Liver (tissue), 9 donors: ENCODE data around the gene TIAM1. TPM values are rescaled to one million over a fixed set of nuclear protein-coding genes. Genes with fewer than 3 reads are reported as not detected.

Experiments
- DNase-seq: peaks from one replicate; pipeline ENCODE4 v3.0.0-alpha.2; 2017; ENCODE audit warnings: low spot score
- H3K27ac ChIP-seq, 2 donors: one replicate each; pipeline ENCODE4 v1.7.0; 2013; ENCODE audit warnings: inconsistent platforms in 2 of 2, low read length in 2 of 2, control low read depth in 1 of 2, low read depth in 1 of 2, mild to moderate bottlenecking in 1 of 2
- H3K27me3 ChIP-seq, 4 donors: one replicate each; pipeline versions ENCODE4 v1.6.1 to v1.7.0; 2013; ENCODE audit warnings: low read length in 3 of 4, inconsistent platforms in 1 of 4, mild to moderate bottlenecking in 1 of 4, moderate library complexity in 1 of 4; ENCODE audit not compliant: control insufficient read depth in 4 of 4, insufficient read depth in 4 of 4
- H3K36me3 ChIP-seq, 4 donors: one replicate each; pipeline versions ENCODE4 v1.6.1 to v1.7.0; 2013; ENCODE audit warnings: low read length in 3 of 4, mild to moderate bottlenecking in 3 of 4, low read depth in 1 of 4, moderate library complexity in 1 of 4; ENCODE audit not compliant: control insufficient read depth in 4 of 4, insufficient read depth in 3 of 4
- H3K4me1 ChIP-seq, 4 donors: one replicate each; pipeline versions ENCODE4 v1.6.1 to v1.7.0; 2013; ENCODE audit warnings: low read length in 3 of 4, mild to moderate bottlenecking in 3 of 4, moderate library complexity in 1 of 4; ENCODE audit not compliant: control insufficient read depth in 4 of 4, insufficient read depth in 4 of 4
- H3K4me3 ChIP-seq, 3 donors: one replicate each; pipeline versions ENCODE4 v1.6.1 to v1.7.0; 2013; ENCODE audit warnings: low read length in 3 of 3, control low read depth in 1 of 3, low read depth in 1 of 3, mild to moderate bottlenecking in 1 of 3
- H3K9ac ChIP-seq, 2 donors: one replicate each; pipeline ENCODE4 v1.7.0; 2013; ENCODE audit warnings: low read length in 2 of 2, mild to moderate bottlenecking in 2 of 2, moderate library complexity in 2 of 2, control low read depth in 1 of 2, low read depth in 1 of 2
- H3K9me3 ChIP-seq, 4 donors: one replicate each; pipeline versions ENCODE4 v1.6.1 to v1.7.0; 2013; ENCODE audit warnings: low read length in 3 of 4; ENCODE audit not compliant: control insufficient read depth in 4 of 4
- CTCF ChIP-seq: fragments of 150-350 bp; IDR thresholded peaks from 2 replicates; pipeline ENCODE4 v1.5.1; 2017; ENCODE audit warnings: improper control_type of control experiment, low read depth, low read length; ENCODE audit not compliant: missing input control
- EGR1 ChIP-seq, 2 donors: IDR thresholded peaks; 2 replicates each; pipeline ENCODE4 v1.6.1; 2016 to 2018; ENCODE audit warnings: antibody characterized with exemption in 2 of 2, low read depth in 2 of 2
- FOXA1 ChIP-seq: IDR thresholded peaks from 2 replicates; pipeline ENCODE4 v1.6.1; 2016; ENCODE audit warnings: antibody characterized with exemption
- FOXA2 ChIP-seq: IDR thresholded peaks from 2 replicates; pipeline ENCODE4 v1.6.1; 2016; ENCODE audit warnings: antibody characterized with exemption
- GABPA ChIP-seq, 2 donors: IDR thresholded peaks in 1 of 2; conservative IDR thresholded peaks in 1 of 2; 2 replicates each; pipeline ENCODE4 v1.6.1; 2016; ENCODE audit warnings: antibody characterized with exemption in 2 of 2, mild to moderate bottlenecking in 1 of 2, moderate library complexity in 1 of 2
- HNF4A ChIP-seq, 2 donors: conservative IDR thresholded peaks; 2 replicates each; pipeline ENCODE4 v1.6.1; 2016; ENCODE audit warnings: antibody characterized with exemption in 2 of 2, mild to moderate bottlenecking in 2 of 2
- HNF4G ChIP-seq: IDR thresholded peaks from 2 replicates; pipeline ENCODE4 v1.6.1; 2016; ENCODE audit warnings: antibody characterized with exemption
- JUND ChIP-seq, 2 donors: IDR thresholded peaks; 2 replicates each; pipeline ENCODE4 v1.6.1; 2016; ENCODE audit warnings: antibody characterized with exemption in 2 of 2
- NR2F2 ChIP-seq: IDR thresholded peaks from 2 replicates; pipeline ENCODE4 v1.6.1; 2016; ENCODE audit warnings: antibody characterized with exemption
- RAD21 ChIP-seq, 2 donors: IDR thresholded peaks; 2 replicates each; pipeline ENCODE4 v1.6.1; 2016; ENCODE audit warnings: antibody characterized with exemption in 2 of 2, mild to moderate bottlenecking in 2 of 2
- REST ChIP-seq: IDR thresholded peaks from 2 replicates; pipeline ENCODE4 v1.6.1; 2016; ENCODE audit warnings: antibody characterized with exemption, mild to moderate bottlenecking
- RXRA ChIP-seq, 2 donors: IDR thresholded peaks; 2 replicates each; pipeline ENCODE4 v1.6.1; 2017 to 2018; ENCODE audit warnings: antibody characterized with exemption in 2 of 2, mild to moderate bottlenecking in 1 of 2
- SP1 ChIP-seq: IDR thresholded peaks from 2 replicates; pipeline ENCODE4 v1.6.1; 2018; ENCODE audit warnings: antibody characterized with exemption, mild to moderate bottlenecking
- TAF1 ChIP-seq: conservative IDR thresholded peaks from 2 replicates; pipeline ENCODE4 v1.6.1; 2016; ENCODE audit warnings: antibody characterized with exemption, mild to moderate bottlenecking
- YY1 ChIP-seq: IDR thresholded peaks from 2 replicates; pipeline ENCODE4 v1.6.1; 2016; ENCODE audit warnings: antibody characterized with exemption, mild to moderate bottlenecking
- ZBTB33 ChIP-seq: IDR thresholded peaks from 2 replicates; pipeline ENCODE4 v1.6.1; 2016; ENCODE audit warnings: antibody characterized with exemption
- WGBS: extraction: QIAGEN DNeasy Blood & Tissue Kit; methylation state at CpG from one replicate; pipeline ENCODE4 v1.1.7; 2013; 5-methylcytosine and 5-hydroxymethylcytosine counted together
- polyA plus RNA-seq, 2 donors: library from polyadenylated mRNA; stranded (reverse) in 1 of 2; unstranded in 1 of 2; fragments of 200-250 nt in 1 of 2; fragments of >200 nt in 1 of 2; fragmentation: Nextera tagmentation in 1 of 2; extraction: Ambion mirVana in 1 of 2; gene quantifications; one replicate each; pipeline versions ENCODE4 v1.2.1 to v1.2.3, GENCODE V29; 2013 to 2015
- total RNA-seq, 2 donors: library from RNA; depleted of rRNA; stranded (reverse); fragments of >200 nt; gene quantifications; one replicate each; pipeline ENCODE4 v1.2.3, GENCODE V29; 2014
- TF ChIP-seq, protein P1 (sequence below): IDR thresholded peaks from 2 replicates; pipeline ENCODE4 v1.6.1; 2016; ENCODE audit warnings: antibody characterized with exemption
- TF ChIP-seq, protein P2 (sequence below): IDR thresholded peaks from 2 replicates; pipeline ENCODE4 v1.6.1; 2016; ENCODE audit warnings: antibody characterized with exemption
- donor health status: healthy.
- donor health status: healthy.
- donor health status: healthy.
- donor health status: healthy.
- donor health status: healthy.

Gene TIAM1
- total and polyA plus RNA-seq, 4 donors = 3.0 to 7.4 (median 4.8) TPM

DNA sequence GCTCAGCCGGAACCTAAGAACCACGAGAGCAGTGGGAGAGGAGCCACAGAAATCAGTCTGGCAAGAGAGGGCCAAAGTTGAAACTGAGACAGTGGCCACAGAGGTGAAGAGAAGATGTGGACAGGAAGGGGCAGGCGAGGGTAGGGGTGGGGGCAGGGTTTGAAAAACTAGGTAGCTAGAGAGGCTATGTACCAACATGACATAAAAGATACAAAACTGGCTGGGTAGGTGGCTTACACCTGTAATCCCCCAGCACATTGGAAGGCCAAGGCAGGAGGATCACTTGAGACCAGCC is 28.4 kb upstream of the TIAM1 start:
- Histone ChIP-seq H3K27ac (no peak overlapping the region), H3K4me3 (no peak overlapping the region), H3K36me3 (no peaks in the 10 kb centered on the region), H3K4me1 (no peaks in the 10 kb centered on the region), H3K27me3 (no peaks in the 10 kb centered on the region), H3K9me3 (no peaks in the 10 kb centered on the region), H3K9ac (no peak overlapping the region)
- WGBS = 93% methylated on average over 3 of the region's 3 CpGs
- TF ChIP-seq RXRA (IDR thresholded peaks at IDR 0.05) = no peak
- TF ChIP-seq, protein P1, sequence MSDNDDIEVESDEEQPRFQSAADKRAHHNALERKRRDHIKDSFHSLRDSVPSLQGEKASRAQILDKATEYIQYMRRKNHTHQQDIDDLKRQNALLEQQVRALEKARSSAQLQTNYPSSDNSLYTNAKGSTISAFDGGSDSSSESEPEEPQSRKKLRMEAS = no peak
- TF ChIP-seq FOXA2 = no peak
- TF ChIP-seq JUND (IDR thresholded peaks at IDR 0.05) = no peak
- TF ChIP-seq SP1 = no peak
- TF ChIP-seq ZBTB33 = no peak
- no peak for TF ChIP-seq HNF4G
- TF ChIP-seq CTCF = no peak
- TF ChIP-seq YY1 = no peak
- no peak for TF ChIP-seq HNF4A (conservative IDR thresholded peaks at IDR 0.05)
- no peak for TF ChIP-seq REST
- TF ChIP-seq TAF1 = no peak
- no peak for TF ChIP-seq GABPA (IDR thresholded peaks at IDR 0.05 in 1 of 2, conservative IDR thresholded peaks at IDR 0.05 in 1 of 2)
- TF ChIP-seq, protein P2, sequence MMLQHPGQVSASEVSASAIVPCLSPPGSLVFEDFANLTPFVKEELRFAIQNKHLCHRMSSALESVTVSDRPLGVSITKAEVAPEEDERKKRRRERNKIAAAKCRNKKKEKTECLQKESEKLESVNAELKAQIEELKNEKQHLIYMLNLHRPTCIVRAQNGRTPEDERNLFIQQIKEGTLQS = no peak
- TF ChIP-seq NR2F2 = no peak
- no peak for TF ChIP-seq RAD21 (IDR thresholded peaks at IDR 0.05)
- no peak for TF ChIP-seq EGR1 (IDR thresholded peaks at IDR 0.05; ENCODE audit: low read depth in 2 of 2)
- TF ChIP-seq FOXA1 = no peak
- no peak for DNase-seq
